CD8-positive, alpha-beta memory T cell (primary cell): Measurements from ENCODE around the gene MANEAL. TPM values are rescaled to one million over a fixed set of nuclear protein-coding genes. Genes with fewer than 3 reads are reported as not detected.

ENCODE experiments used
- CTCF ChIA-PET: fragments of 350-600 bp; sonication (Branson Sonifier 250); formaldehyde crosslinking; loops from one replicate; lab custom pipeline; 2021; ENCODE audit warnings: antibody characterized with exemption; lab: Charles Lee
- POLR2A ChIA-PET: fragments of 350-600 bp; sonication (Branson Sonifier 250); formaldehyde crosslinking; loops from one replicate; lab custom pipeline; 2021; ENCODE audit warnings: antibody characterized with exemption; lab: Charles Lee
- DNase-seq, 5 donors: peaks; one replicate each; pipeline versions ENCODE4 v3.0.0 to v3.0.0-alpha.2; 2020 to 2022; ENCODE audit warnings: mixed read lengths in 1 of 5
- H3K27ac ChIP-seq: one replicate; pipeline ENCODE4 v1.7.0; 2013; ENCODE audit warnings: low read depth, mild to moderate bottlenecking, low read length, moderate library complexity
- H3K27me3 ChIP-seq: 2 replicates; pipeline ENCODE4 v1.7.0; 2013; ENCODE audit warnings: low read length, mild to moderate bottlenecking; ENCODE audit not compliant: insufficient read depth, poor library complexity, severe bottlenecking
- H3K36me3 ChIP-seq: 2 replicates; pipeline ENCODE4 v1.7.0; 2013; ENCODE audit warnings: mild to moderate bottlenecking, low read length, moderate library complexity; ENCODE audit not compliant: insufficient read depth
- H3K4me1 ChIP-seq: 2 replicates; pipeline ENCODE4 v1.7.0; 2013; ENCODE audit warnings: mild to moderate bottlenecking, low read length, moderate library complexity; ENCODE audit not compliant: insufficient read depth
- H3K4me3 ChIP-seq: 2 replicates; pipeline ENCODE4 v1.7.0; 2013; ENCODE audit warnings: mild to moderate bottlenecking, low read length
- H3K9me3 ChIP-seq: 2 replicates; pipeline ENCODE4 v1.7.0; 2013; ENCODE audit warnings: mild to moderate bottlenecking, low read length
- H3K27ac Mint-ChIP-seq, 8 donors: one replicate each; pipeline ENCODE4 v1.8.0; 2020 to 2021; ENCODE audit warnings: mixed read lengths in 8 of 8, mild to moderate bottlenecking in 6 of 8, inconsistent platforms in 3 of 8, moderate library complexity in 3 of 8
- H3K27me3 Mint-ChIP-seq, 2 donors: one replicate each; pipeline ENCODE4 v1.8.0; 2020 to 2021; ENCODE audit warnings: mixed read lengths in 2 of 2, mild to moderate bottlenecking in 1 of 2, moderate library complexity in 1 of 2
- H3K36me3 Mint-ChIP-seq, 3 donors: one replicate each; pipeline ENCODE4 v1.8.0; 2020 to 2021; ENCODE audit warnings: mixed read lengths in 3 of 3, inconsistent platforms in 1 of 3, mild to moderate bottlenecking in 1 of 3
- H3K4me1 Mint-ChIP-seq, 3 donors: one replicate each; pipeline ENCODE4 v1.8.0; 2020 to 2021; ENCODE audit warnings: mixed read lengths in 3 of 3, inconsistent platforms in 1 of 3, mild to moderate bottlenecking in 1 of 3
- H3K4me3 Mint-ChIP-seq, 7 donors: one replicate each; pipeline ENCODE4 v1.8.0; 2020 to 2021; ENCODE audit warnings: mixed read lengths in 7 of 7, mild to moderate bottlenecking in 6 of 7, moderate library complexity in 4 of 7, inconsistent platforms in 2 of 7
- H3K9me3 Mint-ChIP-seq, 5 donors: one replicate each; pipeline ENCODE4 v1.8.0; 2020 to 2022; ENCODE audit warnings: mixed read lengths in 5 of 5, mild to moderate bottlenecking in 3 of 5, moderate library complexity in 2 of 5, inconsistent platforms in 1 of 5
- polyA plus RNA-seq: library from polyadenylated mRNA; unstranded; fragments of 300-500 nt; fragmentation: Illumina TruSeq; gene quantifications from one replicate; pipeline ENCODE4 v1.2.3, GENCODE V29; 2021
- total RNA-seq, 2 experiments: library from RNA; stranded (reverse); gene quantifications; one replicate each; pipeline ENCODE4 v1.2.3, GENCODE V29; 2021

The MANEAL gene
- total and polyA plus RNA-seq, 3 experiments from 2014 or later = 4.0 to 9.0 (median 8.0) TPM

DNA sequence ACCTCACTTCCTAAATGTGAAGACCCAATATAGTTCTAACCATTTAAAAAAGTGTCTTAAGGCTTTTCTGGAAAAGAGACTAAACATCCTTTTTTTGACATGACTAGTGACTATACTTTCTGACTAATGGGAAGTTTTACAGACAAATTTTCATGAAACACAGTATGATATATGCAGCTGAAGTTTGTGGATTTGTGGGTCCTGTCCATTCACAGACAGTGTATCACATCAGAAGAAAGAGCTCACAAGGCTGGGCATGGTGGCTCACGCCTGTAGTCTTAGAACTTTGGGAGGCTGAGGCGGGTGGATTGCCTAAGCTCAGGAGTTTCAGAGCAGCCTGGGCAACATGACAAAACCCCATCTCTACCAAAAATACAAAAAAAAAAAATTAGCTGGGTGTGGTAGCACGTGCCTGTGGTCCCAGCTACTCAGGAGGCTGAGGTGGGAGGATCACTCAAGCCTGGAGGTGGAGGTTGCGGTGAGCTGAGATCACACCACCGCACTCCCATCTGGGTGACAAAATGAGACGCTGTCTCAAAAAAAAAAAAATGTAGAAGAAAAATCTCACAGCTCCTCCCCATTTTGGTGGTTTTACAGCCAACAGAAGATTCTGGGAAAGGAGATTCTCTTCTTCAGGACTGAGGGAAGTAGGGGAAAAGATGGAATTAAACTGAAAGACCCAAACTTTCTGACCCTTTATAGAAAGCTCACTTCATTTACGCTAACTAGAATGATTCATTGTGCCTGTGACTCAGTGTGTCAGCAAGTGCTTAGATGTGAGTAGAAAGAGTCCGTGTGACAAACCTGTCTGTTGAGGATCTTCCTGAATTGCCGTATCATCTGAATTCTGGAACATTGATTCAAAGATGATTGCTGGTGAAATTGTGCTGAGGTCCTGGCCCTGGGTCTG is 29.5 kb downstream of the MANEAL start:
- ChIA-PET CTCF (interaction anchor here (1.0 kb wide), 1 partner anchor 11 kb away, joined by 4 read pairs; no protein-coding TSS in a partner anchor), POLR2A (no interaction called here)

DNA sequence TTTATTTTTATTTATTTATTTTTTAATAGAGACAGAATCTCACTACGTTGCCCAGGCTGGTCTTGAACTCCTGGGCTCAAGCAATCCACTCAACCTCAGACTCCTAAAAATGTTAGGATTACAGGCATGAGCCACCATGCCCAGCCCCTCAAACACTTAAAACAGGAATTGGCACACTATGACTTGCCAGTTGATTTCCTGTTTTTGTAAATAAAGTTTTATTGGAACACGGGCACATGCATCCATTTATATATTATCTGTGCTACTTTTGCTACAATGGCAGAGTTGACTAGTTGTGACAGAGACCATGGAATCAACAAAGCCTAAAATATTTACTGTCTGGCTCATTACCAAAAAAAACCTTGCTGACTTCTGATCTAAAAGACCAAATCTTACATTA is 30.4 kb downstream of the MANEAL start:
- Mint-ChIP-seq H3K4me1 (peaks cover 0 to 1% (median 0%) of the 10 kb centered on the region in 3 donors), H3K4me3 (no peak overlapping the region), H3K36me3 (peaks cover 0 to 77% (median 31%) of the 10 kb centered on the region in 3 donors), H3K27ac (no peak overlapping the region), H3K9me3 (no peaks in the 10 kb centered on the region), H3K27me3 (no peaks in the 10 kb centered on the region)
- ChIA-PET POLR2A (no interaction called here), CTCF (no interaction called here)
- H3K36me3 ChIP-seq = peaks cover 23% of the 10 kb centered on the region
- no peak overlapping the region for H3K4me3 ChIP-seq
- H3K27me3 ChIP-seq = no peaks in the 10 kb centered on the region
- H3K9me3 ChIP-seq = no peaks in the 10 kb centered on the region
- H3K4me1 ChIP-seq = no peaks in the 10 kb centered on the region
- DNase-seq = no peak
- no peak overlapping the region for H3K27ac ChIP-seq

More for the DNA sequence above, 29.5 kb downstream of the MANEAL start:
- no peaks in the 10 kb centered on the region for H3K4me1 ChIP-seq
- Mint-ChIP-seq H3K9me3 (no peaks in the 10 kb centered on the region), H3K27me3 (no peaks in the 10 kb centered on the region), H3K4me1 (peaks cover 0 to 1% (median 0%) of the 10 kb centered on the region in 3 donors), H3K27ac (peak overlapping the region in 5 of 8 donors; percentile 52 to 85 (median 69)), H3K4me3 (no peak overlapping the region), H3K36me3 (peaks cover 0 to 72% (median 27%) of the 10 kb centered on the region in 3 donors)
- H3K27me3 ChIP-seq = no peaks in the 10 kb centered on the region
- peaks cover 23% of the 10 kb centered on the region for H3K36me3 ChIP-seq
- H3K9me3 ChIP-seq = no peaks in the 10 kb centered on the region
- no peak overlapping the region for H3K4me3 ChIP-seq
- H3K27ac ChIP-seq = no peak overlapping the region
- DNase-seq = peak in 1 of 5 donors; percentile 5

DNA sequence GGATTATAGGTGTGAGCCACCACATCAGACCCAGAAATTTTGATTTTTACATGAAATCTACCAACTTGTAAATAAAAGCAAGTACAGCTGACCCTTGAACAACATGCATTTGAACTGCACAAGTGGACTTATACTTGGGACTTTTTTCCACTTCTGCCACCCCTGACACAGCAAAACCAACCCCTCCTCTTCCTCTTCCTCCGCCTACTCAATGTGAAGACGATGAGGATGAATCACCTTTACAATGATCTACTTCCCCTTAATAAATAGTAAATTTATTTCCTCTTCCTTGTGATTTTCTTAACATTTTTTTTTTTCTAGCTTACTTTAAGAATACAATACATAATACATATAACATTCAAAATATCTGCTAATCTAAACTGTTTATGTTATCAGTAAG is 31.9 kb downstream of the MANEAL start:
- Histone ChIP-seq H3K36me3 (peaks cover 17% of the 10 kb centered on the region), H3K27ac (no peak overlapping the region), H3K27me3 (no peaks in the 10 kb centered on the region), H3K4me1 (no peaks in the 10 kb centered on the region), H3K9me3 (no peaks in the 10 kb centered on the region), H3K4me3 (no peak overlapping the region)
- ChIA-PET CTCF (interaction anchor here (1.5 kb wide), 1 partner anchor 34 kb away, joined by 4 read pairs; the partner anchor contains the start of gene MTF1), POLR2A (no interaction called here)
- Mint-ChIP-seq H3K27ac (peak overlapping the region in 4 of 8 donors; percentile 34 to 54 (median 50)), H3K27me3 (no peaks in the 10 kb centered on the region), H3K4me1 (peaks cover 0 to 1% (median 0%) of the 10 kb centered on the region in 3 donors), H3K36me3 (peaks cover 0 to 75% (median 30%) of the 10 kb centered on the region in 3 donors), H3K4me3 (no peak overlapping the region), H3K9me3 (no peaks in the 10 kb centered on the region)
- no peak for DNase-seq

- Histone ChIP-seq H3K9me3 (no peaks in the 10 kb centered on the region), H3K36me3 (peaks cover 20% of the 10 kb centered on the region), H3K27me3 (no peaks in the 10 kb centered on the region), H3K4me3 (no peak overlapping the region), H3K4me1 (no peaks in the 10 kb centered on the region), H3K27ac (no peak overlapping the region)
- Mint-ChIP-seq H3K36me3 (peaks cover 6 to 74% (median 31%) of the 10 kb centered on the region in 3 donors), H3K27ac (peak overlapping the region in 2 of 8 donors; percentile 61 to 74), H3K27me3 (no peaks in the 10 kb centered on the region), H3K4me3 (no peak overlapping the region), H3K4me1 (no peaks in the 10 kb centered on the region), H3K9me3 (no peaks in the 10 kb centered on the region)
- DNase-seq = no peak
- CTCF ChIA-PET = no interaction called here
- POLR2A ChIA-PET = no interaction called here
Measured at GRCh38 chr1:37828410-37829074, 34.9 kb downstream of the MANEAL start.

DNA sequence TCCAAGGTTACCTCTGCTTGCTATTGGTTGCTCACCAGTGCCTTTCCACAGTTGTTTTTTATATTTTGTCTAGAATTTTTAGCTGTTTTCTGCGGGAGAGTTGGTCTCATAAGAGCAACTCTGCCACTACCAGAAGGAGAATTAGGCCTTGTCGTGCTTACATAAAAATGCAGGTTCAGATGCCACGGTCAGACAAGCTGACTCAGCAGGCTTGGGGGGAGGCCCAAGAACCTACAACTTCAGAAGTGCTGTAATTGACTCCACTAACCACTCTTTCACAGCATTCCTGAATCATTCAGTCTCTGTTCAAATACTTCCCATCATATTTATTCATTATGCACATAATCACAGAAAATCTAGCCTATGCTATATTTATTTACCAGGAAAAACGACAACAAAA is 37.5 kb downstream of the MANEAL start:
- Mint-ChIP-seq H3K27me3 (no peaks in the 10 kb centered on the region), H3K27ac (peak overlapping the region in 2 of 8 donors; percentile 25 to 29), H3K4me3 (no peak overlapping the region), H3K9me3 (no peaks in the 10 kb centered on the region), H3K36me3 (peaks cover 8 to 80% (median 36%) of the 10 kb centered on the region in 3 donors), H3K4me1 (no peaks in the 10 kb centered on the region)
- H3K27ac ChIP-seq = no peak overlapping the region
- no peaks in the 10 kb centered on the region for H3K27me3 ChIP-seq
- CTCF ChIA-PET = no interaction called here
- no peaks in the 10 kb centered on the region for H3K4me1 ChIP-seq
- peaks cover 35% of the 10 kb centered on the region for H3K36me3 ChIP-seq
- no peak for DNase-seq
- no peak overlapping the region for H3K4me3 ChIP-seq
- no peaks in the 10 kb centered on the region for H3K9me3 ChIP-seq
- POLR2A ChIA-PET = no interaction called here

GRCh38 chr1:37831809-37832208 is 38.2 kb downstream of the MANEAL start:
- ChIA-PET POLR2A (no interaction called here), CTCF (no interaction called here)
- H3K4me1 ChIP-seq = no peaks in the 10 kb centered on the region
- Mint-ChIP-seq H3K9me3 (no peaks in the 10 kb centered on the region), H3K36me3 (peaks cover 8 to 81% (median 40%) of the 10 kb centered on the region in 3 donors), H3K27ac (no peak overlapping the region), H3K4me1 (no peaks in the 10 kb centered on the region), H3K27me3 (no peaks in the 10 kb centered on the region), H3K4me3 (no peak overlapping the region)
- no peaks in the 10 kb centered on the region for H3K27me3 ChIP-seq
- H3K4me3 ChIP-seq = no peak overlapping the region
- DNase-seq = no peak
- H3K9me3 ChIP-seq = no peaks in the 10 kb centered on the region
- H3K27ac ChIP-seq = no peak overlapping the region
- H3K36me3 ChIP-seq = peaks cover 35% of the 10 kb centered on the region

DNA sequence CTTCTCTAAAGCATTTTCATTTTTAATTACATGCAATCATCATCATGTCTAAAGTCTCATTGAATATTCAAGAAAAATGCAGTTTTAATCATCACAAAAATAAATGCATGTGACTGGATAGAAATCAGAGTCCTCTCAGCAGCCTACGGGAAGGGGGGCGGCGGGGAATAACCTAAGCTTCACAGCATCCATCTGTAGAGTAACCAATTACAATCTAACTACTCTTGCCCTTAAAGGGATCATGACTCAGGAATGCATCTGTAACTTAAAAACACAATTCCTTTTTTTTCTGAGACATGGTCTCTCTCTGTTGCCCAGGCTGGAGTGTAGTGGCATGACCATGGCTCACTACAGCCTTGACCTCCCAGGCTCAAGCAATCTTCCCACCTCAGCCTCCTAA is 43.1 kb downstream of the MANEAL start:
- Histone ChIP-seq H3K9me3 (no peaks in the 10 kb centered on the region), H3K4me1 (no peaks in the 10 kb centered on the region), H3K36me3 (peaks cover 57% of the 10 kb centered on the region), H3K27me3 (no peaks in the 10 kb centered on the region), H3K4me3 (no peak overlapping the region), H3K27ac (no peak overlapping the region)
- no peak overlapping the region for H3K27ac Mint-ChIP-seq
- peaks cover 16 to 87% (median 30%) of the 10 kb centered on the region in 3 donors for H3K36me3 Mint-ChIP-seq
- CTCF ChIA-PET = interaction anchor here (1.5 kb wide), 1 partner anchor 23 kb away, joined by 3 read pairs; no protein-coding TSS in a partner anchor
- DNase-seq = no peak
- peaks cover 0 to 3% (median 0%) of the 10 kb centered on the region in 3 donors for H3K4me1 Mint-ChIP-seq
- POLR2A ChIA-PET = no interaction called here
- no peak overlapping the region for H3K4me3 Mint-ChIP-seq
- no peaks in the 10 kb centered on the region for H3K27me3 Mint-ChIP-seq
- no peaks in the 10 kb centered on the region for H3K9me3 Mint-ChIP-seq

DNA sequence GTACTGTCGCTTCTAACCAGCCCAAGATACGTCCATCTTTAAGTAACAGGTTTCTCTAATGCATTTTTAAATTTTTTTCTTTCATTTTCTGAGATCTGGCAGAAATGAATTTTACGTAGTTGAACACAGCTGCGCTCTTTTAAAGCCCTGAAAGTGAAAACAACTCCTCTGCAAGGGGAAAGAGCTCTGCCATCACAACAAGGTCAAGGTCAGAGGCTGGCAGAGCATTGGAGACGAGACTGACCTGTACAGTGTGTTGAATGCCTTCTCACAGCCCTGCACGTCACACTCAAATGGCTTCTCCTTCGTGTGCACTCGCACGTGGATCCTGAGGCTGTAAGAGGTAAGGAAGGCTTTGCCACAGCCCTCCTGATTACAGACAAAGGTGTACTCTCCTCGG is 46.0 kb downstream of the MANEAL start:
- H3K27me3 ChIP-seq = no peaks in the 10 kb centered on the region
- H3K9me3 Mint-ChIP-seq = no peaks in the 10 kb centered on the region
- no peak for DNase-seq
- H3K27ac Mint-ChIP-seq = no peak overlapping the region
- H3K4me1 ChIP-seq = no peaks in the 10 kb centered on the region
- ChIA-PET POLR2A (no interaction called here), CTCF (no interaction called here)
- H3K4me1 Mint-ChIP-seq = peaks cover 11 to 14% (median 13%) of the 10 kb centered on the region in 3 donors
- no peak overlapping the region for H3K4me3 Mint-ChIP-seq
- H3K27me3 Mint-ChIP-seq = no peaks in the 10 kb centered on the region
- H3K9me3 ChIP-seq = no peaks in the 10 kb centered on the region
- peaks cover 9 to 81% (median 20%) of the 10 kb centered on the region in 3 donors for H3K36me3 Mint-ChIP-seq
- peaks cover 38% of the 10 kb centered on the region for H3K36me3 ChIP-seq
- H3K4me3 ChIP-seq = no peak overlapping the region
- H3K27ac ChIP-seq = no peak overlapping the region
